BLaER1 treated with 17β-estradiol and CSF1 and Interleukin-3, amounts not matched to agents 10 nM and 100 nM (cell line): Measurements from ENCODE around the gene GPC5.

ENCODE experiments used
- H3K27ac ChIP-seq, 11 experiments: shearing (Covaris generic); formaldehyde crosslinking; 2 replicates each; pipeline ENCODE4 v1.8.1; 2022
- H3K27me3 ChIP-seq, 11 experiments: shearing (Covaris generic); formaldehyde crosslinking; 2 replicates each; pipeline ENCODE4 v1.8.1; 2022
- H3K36me3 ChIP-seq, 11 experiments: shearing (Covaris generic); formaldehyde crosslinking; 2 replicates each; pipeline ENCODE4 v1.8.1; 2022
- H3K4me1 ChIP-seq, 10 experiments: shearing (Covaris generic); formaldehyde crosslinking; 2 replicates each; pipeline ENCODE4 v1.8.1; 2022
- H3K4me2 ChIP-seq, 11 experiments: shearing (Covaris generic); formaldehyde crosslinking; 2 replicates each; pipeline ENCODE4 v1.8.1; 2022
- H3K4me3 ChIP-seq, 10 experiments: shearing (Covaris generic); formaldehyde crosslinking; 2 replicates each; pipeline ENCODE4 v1.8.1; 2022
- H3K9ac ChIP-seq, 11 experiments: shearing (Covaris generic); formaldehyde crosslinking; 2 replicates each; pipeline ENCODE4 v1.8.1; 2022
- H3K9me3 ChIP-seq, 11 experiments: shearing (Covaris generic); formaldehyde crosslinking; replicated peaks in 1 of 11; 2 replicates each; pipeline ENCODE4 v1.8.1; 2022
- H4K20me1 ChIP-seq, 11 experiments: shearing (Covaris generic); formaldehyde crosslinking; 2 replicates each; pipeline ENCODE4 v1.8.1; 2022
- Cebpa-rat ChIP-seq, 11 experiments: shearing (Covaris generic); IDR thresholded peaks; 2 replicates each; pipeline ENCODE4 v1.8.1; 2022

The GPC5 gene

DNA sequence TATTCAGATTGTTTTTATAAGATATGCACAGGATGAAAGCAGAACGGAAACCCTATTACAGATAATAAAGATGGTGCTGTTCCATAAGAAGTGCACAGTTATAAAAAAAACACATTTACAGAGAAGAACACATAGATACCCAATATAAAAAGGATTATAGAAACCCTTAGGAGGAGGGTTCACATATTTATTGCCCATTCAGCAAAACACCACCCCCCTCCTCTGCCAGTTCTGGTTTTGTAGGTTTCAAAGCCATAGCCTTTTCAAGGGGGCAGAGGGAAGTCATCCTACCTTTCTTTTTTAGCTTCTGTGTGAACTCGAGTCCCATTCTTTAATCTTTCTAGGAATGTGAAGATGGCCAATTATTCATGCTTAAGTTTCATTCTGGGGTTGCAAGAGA is 511.2 kb downstream of the GPC5 start:
- H3K4me2 ChIP-seq = no peak overlapping the region

DNA sequence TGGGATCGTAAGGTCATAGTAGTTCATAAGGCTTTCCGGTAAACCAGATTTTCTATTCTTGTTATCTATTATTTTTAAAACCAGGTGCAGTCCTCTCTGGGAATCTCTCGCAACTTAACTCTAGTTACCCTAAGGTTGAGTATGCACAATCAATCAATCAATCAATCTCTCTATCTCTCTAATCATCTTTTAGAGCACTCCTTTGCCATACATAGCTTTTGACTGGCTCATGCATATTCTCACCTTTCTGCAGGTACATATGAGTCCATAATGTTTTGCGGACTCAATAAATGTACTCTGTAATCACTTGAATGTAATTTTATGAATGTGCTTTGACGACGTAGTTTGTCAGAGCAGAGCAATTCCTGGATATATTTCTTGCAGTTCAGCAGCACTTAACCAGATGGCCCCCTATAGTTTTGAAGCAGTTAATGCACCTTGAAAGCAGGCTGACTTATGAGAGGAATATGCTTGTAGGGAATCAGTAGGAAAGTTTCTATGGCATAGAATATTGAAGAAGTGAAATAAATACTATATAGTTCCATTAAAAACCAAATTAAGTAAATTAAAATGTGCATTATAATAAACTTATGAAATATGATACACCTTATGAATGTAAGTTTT is 524.7 kb downstream of the GPC5 start:
- no peak overlapping the region for H3K4me2 ChIP-seq
- H3K36me3 ChIP-seq = no peaks in the 10 kb centered on the region
- no peak overlapping the region for H3K27ac ChIP-seq
- no peaks in the 10 kb centered on the region for H3K9me3 ChIP-seq
- no peak overlapping the region for H3K4me3 ChIP-seq
- TF ChIP-seq Cebpa-rat (IDR thresholded peaks at IDR 0.05) = no peak
- H4K20me1 ChIP-seq = no peaks in the 10 kb centered on the region
- H3K27me3 ChIP-seq = no peaks in the 10 kb centered on the region
- H3K9ac ChIP-seq = no peak overlapping the region
- H3K4me1 ChIP-seq = no peaks in the 10 kb centered on the region

More for the DNA sequence above, 511.2 kb downstream of the GPC5 start:
- Histone ChIP-seq H3K4me1 (peaks cover 4 to 15% (median 8%) of the 10 kb centered on the region in 10 experiments), H3K27ac (no peak overlapping the region), H3K4me3 (no peak overlapping the region), H3K9ac (no peak overlapping the region), H3K36me3 (no peaks in the 10 kb centered on the region), H3K9me3 (no peaks in the 10 kb centered on the region), H3K27me3 (no peaks in the 10 kb centered on the region), H4K20me1 (no peaks in the 10 kb centered on the region)
- no peak for TF ChIP-seq Cebpa-rat (IDR thresholded peaks at IDR 0.05)

DNA sequence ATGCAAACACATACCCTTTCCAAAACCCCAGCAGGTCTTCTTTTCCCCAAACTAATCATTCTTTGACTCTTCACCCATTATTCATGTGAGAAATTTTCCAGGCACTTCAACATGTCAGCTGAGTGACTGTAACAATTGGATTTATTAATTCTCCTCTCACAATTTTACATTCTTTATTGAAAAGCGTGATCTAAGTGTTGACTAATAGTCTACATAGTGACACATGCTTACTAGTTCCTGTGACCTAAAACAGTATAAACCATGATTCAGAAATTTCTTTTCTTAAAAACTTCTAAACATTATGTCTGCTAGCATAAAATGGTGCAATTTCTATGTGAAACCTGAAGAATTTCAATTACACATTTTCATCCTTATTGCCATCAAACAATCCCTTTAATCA is 532.3 kb downstream of the GPC5 start:
- TF ChIP-seq Cebpa-rat (IDR thresholded peaks at IDR 0.05) = no peak

DNA sequence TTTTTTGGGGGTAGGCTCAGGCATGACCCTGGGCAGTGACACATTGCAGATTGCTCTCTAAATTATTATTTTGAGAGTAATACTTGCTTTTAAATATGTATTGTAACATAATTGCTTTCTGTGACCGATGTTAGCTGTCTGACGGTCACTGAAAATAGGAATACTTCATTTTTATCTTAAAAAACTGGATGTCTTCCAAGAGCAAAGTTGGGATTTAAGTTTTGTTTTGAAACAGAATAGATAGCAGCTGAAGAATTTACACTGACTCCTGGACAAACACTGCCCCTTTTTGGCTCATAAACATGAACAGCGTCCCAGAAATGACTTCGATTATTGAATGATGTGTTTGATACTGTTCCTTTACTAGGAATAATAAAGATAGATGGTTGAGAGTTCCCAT is 535.9 kb downstream of the GPC5 start:
- Histone ChIP-seq H4K20me1 (no peaks in the 10 kb centered on the region), H3K9me3 (no peaks in the 10 kb centered on the region), H3K9ac (no peak overlapping the region), H3K27me3 (no peaks in the 10 kb centered on the region), H3K36me3 (no peaks in the 10 kb centered on the region), H3K4me1 (no peaks in the 10 kb centered on the region), H3K4me3 (no peak overlapping the region), H3K27ac (no peak overlapping the region), H3K4me2 (no peak overlapping the region)
- no peak for TF ChIP-seq Cebpa-rat (IDR thresholded peaks at IDR 0.05)

More for the DNA sequence above, 532.3 kb downstream of the GPC5 start:
- H3K27ac ChIP-seq = no peak overlapping the region
- no peak overlapping the region for H3K4me3 ChIP-seq
- no peaks in the 10 kb centered on the region for H3K4me1 ChIP-seq
- H3K36me3 ChIP-seq = no peaks in the 10 kb centered on the region
- no peaks in the 10 kb centered on the region for H3K27me3 ChIP-seq
- no peak overlapping the region for H3K9ac ChIP-seq
- H4K20me1 ChIP-seq = no peaks in the 10 kb centered on the region
- no peaks in the 10 kb centered on the region for H3K9me3 ChIP-seq
- H3K4me2 ChIP-seq = no peak overlapping the region

DNA sequence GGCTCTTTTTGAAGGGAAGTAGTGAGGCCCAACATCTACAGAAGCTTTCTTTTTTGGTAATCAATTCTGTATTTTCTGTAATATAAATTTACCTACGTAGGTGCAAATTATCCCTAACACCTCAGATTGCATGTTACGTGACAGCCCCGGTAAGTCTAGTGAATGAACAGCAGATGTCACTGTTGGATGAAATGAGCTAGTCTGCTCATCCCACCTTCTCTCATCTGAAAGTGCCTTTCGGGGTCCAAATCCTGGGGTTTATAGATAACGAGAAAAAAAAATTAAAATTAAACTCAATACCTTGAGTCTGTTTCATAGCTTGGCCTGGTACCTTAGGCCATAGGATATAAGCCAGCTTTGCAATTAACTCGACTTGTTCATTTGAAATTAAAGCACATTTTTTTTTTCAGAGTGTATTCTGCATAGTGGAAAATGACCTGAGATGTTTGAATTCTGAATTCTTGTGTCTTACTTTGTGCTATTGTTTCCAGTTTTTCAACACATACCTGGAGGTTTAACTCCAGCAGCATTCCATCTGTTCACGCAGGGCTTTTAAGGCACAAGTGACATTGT is 548.2 kb downstream of the GPC5 start:
- Histone ChIP-seq H3K4me1 (no peaks in the 10 kb centered on the region), H3K9me3 (no peaks in the 10 kb centered on the region), H3K27me3 (no peaks in the 10 kb centered on the region), H3K36me3 (no peaks in the 10 kb centered on the region), H3K4me2 (no peak overlapping the region), H3K27ac (no peak overlapping the region), H3K9ac (no peak overlapping the region), H4K20me1 (no peaks in the 10 kb centered on the region), H3K4me3 (no peak overlapping the region)
- TF ChIP-seq Cebpa-rat (IDR thresholded peaks at IDR 0.05) = no peak

DNA sequence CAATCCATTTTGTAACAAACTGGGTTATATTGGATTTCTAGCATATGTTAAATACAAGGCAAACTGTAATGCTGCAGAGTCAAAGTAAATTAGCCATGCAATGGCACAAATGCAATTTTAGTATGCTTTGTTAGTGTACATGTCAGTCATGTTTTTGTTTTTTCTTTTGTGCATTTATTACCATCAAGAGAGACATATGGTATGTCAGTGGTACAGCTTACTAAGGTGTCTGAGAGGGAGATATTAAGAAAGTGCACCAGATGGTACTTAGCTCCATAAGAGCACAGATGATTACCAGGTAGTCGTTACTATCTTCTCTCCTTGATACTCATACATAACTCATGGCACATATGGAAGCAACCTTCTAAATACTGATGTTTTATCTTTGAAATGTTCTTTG is 550.3 kb downstream of the GPC5 start:
- no peak for TF ChIP-seq Cebpa-rat (IDR thresholded peaks at IDR 0.05)
- no peaks in the 10 kb centered on the region for H3K36me3 ChIP-seq
- no peak overlapping the region for H3K9ac ChIP-seq
- no peaks in the 10 kb centered on the region for H4K20me1 ChIP-seq
- no peak overlapping the region for H3K27ac ChIP-seq
- no peak overlapping the region for H3K4me2 ChIP-seq
- H3K4me1 ChIP-seq = no peaks in the 10 kb centered on the region
- H3K27me3 ChIP-seq = no peaks in the 10 kb centered on the region
- H3K9me3 ChIP-seq = no peaks in the 10 kb centered on the region
- no peak overlapping the region for H3K4me3 ChIP-seq

DNA sequence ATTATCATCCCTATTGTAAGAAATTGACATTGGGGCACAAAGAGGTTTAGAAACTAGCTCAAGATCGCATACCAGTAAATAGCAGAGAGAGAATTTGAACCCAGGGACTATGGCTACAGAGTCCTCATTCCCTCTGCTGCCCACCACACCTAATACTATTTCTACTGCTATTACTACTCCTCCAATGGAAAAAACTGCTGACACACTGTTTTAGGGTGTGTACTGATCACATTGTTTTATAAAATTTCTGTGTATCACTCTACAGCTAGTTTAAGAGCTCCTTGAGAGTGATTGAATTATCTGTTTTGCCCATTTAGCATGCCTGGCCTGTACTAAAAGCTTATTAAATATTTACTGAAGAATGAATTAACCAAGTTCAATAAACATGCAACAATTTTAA is 552.4 kb downstream of the GPC5 start:
- TF ChIP-seq Cebpa-rat (IDR thresholded peaks at IDR 0.05) = no peak
- Histone ChIP-seq H3K27ac (no peak overlapping the region), H3K4me3 (no peak overlapping the region), H3K9me3 (no peaks in the 10 kb centered on the region), H3K27me3 (no peaks in the 10 kb centered on the region), H4K20me1 (no peaks in the 10 kb centered on the region), H3K4me1 (no peaks in the 10 kb centered on the region), H3K4me2 (no peak overlapping the region), H3K9ac (no peak overlapping the region), H3K36me3 (no peaks in the 10 kb centered on the region)

DNA sequence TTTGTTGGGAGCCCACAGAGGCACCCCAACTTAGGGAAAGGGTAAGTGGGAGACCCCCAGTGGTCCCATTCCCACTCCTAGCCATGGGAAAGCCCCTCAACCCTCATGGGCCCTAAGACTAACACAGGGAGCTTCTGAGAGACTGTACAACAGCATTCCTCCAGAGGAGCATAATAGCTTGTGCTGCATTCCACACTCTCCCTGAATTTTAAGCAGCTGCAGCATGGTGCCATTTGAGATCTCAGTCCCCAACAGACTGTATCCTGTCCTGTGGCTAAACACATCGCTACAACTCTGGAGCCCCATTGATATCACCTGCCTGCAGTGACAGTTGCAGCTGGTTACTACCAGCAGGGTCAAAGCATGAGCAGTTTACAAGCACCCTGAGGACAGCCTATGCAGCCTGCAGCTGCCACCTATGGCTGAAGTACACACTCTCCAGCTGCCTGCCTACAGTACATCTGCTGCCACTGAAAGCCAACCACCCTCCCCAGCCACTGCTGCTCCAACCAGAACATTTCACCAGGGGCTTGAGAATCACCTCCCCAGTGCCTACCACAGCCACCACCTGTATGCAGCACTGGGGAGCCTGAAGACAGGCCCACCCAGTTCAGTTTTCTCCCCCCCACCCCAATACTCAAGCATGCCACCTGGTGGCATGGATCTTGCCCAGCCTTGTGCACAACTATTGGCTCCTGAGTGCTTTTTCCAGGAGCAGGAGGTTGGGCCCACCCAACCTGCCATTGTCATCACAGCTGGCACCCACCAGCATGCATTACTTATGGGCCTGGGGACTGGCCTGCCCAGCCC is 557.3 kb downstream of the GPC5 start:
- no peak overlapping the region for H3K4me2 ChIP-seq
- no peak overlapping the region for H3K4me3 ChIP-seq
- H3K36me3 ChIP-seq = no peaks in the 10 kb centered on the region
- no peak for TF ChIP-seq Cebpa-rat (IDR thresholded peaks at IDR 0.05)
- H3K27me3 ChIP-seq = no peaks in the 10 kb centered on the region
- no peaks in the 10 kb centered on the region for H3K9me3 ChIP-seq
- no peaks in the 10 kb centered on the region for H4K20me1 ChIP-seq
- no peak overlapping the region for H3K9ac ChIP-seq
- H3K27ac ChIP-seq = no peak overlapping the region
- no peaks in the 10 kb centered on the region for H3K4me1 ChIP-seq

DNA sequence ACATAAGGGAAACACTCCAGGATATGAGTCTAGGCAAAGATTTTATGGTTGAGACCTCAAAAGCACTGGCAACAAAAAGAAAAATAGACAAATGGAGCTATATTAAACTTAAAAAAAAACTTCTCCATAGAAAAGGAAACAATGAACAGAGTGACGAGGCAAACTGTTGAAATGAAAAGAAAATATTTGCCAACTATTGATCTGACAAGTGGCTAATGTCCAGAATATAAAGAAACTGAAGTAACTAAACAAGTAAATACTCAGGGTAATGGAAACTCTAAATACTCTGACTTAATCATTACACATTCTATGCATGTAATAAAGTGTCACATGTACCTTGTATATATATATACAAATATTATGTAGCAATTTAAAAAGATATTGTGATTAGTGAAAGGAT is 562.5 kb downstream of the GPC5 start:
- Histone ChIP-seq H3K9me3 (peaks cover 6 to 14% (median 7%) of the 10 kb centered on the region in 11 experiments; a peak in 14 of 22 replicates), H3K27me3 (no peaks in the 10 kb centered on the region), H3K36me3 (no peaks in the 10 kb centered on the region), H3K27ac (no peak overlapping the region), H3K4me1 (no peaks in the 10 kb centered on the region), H3K9ac (no peak overlapping the region), H3K4me2 (no peak overlapping the region), H3K4me3 (no peak overlapping the region), H4K20me1 (no peaks in the 10 kb centered on the region)
- no peak for TF ChIP-seq Cebpa-rat (IDR thresholded peaks at IDR 0.05)

DNA sequence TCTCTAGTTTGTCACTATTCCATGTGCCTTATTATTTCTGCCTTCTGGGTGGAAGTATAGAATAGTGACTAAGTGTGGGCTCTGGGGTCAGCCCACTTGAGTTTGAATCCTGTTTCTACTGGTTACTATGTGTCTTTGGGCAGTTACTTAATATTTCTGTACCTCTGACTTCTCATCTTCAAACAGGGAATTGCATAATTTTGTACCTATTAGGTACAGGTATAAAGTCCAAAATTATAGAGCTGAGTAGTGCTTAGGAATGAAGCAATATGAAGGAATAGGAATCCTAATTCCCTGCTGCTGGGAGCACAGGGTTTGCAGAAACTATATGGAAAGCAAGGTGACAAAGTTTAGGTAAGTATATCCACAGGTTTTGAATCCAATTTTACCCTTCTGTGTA is 564.5 kb downstream of the GPC5 start:
- no peaks in the 10 kb centered on the region for H4K20me1 ChIP-seq
- H3K9me3 ChIP-seq = peaks cover 6 to 14% (median 7%) of the 10 kb centered on the region in 11 experiments; a peak in 14 of 22 replicates
- H3K4me2 ChIP-seq = no peak overlapping the region
- no peaks in the 10 kb centered on the region for H3K4me1 ChIP-seq
- no peak overlapping the region for H3K4me3 ChIP-seq
- TF ChIP-seq Cebpa-rat (IDR thresholded peaks at IDR 0.05) = no peak
- H3K27ac ChIP-seq = no peak overlapping the region
- H3K27me3 ChIP-seq = no peaks in the 10 kb centered on the region
- no peaks in the 10 kb centered on the region for H3K36me3 ChIP-seq
- H3K9ac ChIP-seq = no peak overlapping the region
